Activated naive CD4-positive, alpha-beta T cell treated with Interleukin-2 at 50 U/mL for 16 hours (primary cell): ENCODE data around the gene IL15RA.
A peak's percentile ranks its signal among the peaks of the same experiment; 100 is the strongest.

ENCODE experiments used
- DNase-seq: peaks from one replicate; pipeline ENCODE4 v3.0.0-alpha.2; 2020

IL15RA gene, protein sequence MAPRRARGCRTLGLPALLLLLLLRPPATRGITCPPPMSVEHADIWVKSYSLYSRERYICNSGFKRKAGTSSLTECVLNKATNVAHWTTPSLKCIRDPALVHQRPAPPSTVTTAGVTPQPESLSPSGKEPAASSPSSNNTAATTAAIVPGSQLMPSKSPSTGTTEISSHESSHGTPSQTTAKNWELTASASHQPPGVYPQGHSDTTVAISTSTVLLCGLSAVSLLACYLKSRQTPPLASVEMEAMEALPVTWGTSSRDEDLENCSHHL

DNA sequence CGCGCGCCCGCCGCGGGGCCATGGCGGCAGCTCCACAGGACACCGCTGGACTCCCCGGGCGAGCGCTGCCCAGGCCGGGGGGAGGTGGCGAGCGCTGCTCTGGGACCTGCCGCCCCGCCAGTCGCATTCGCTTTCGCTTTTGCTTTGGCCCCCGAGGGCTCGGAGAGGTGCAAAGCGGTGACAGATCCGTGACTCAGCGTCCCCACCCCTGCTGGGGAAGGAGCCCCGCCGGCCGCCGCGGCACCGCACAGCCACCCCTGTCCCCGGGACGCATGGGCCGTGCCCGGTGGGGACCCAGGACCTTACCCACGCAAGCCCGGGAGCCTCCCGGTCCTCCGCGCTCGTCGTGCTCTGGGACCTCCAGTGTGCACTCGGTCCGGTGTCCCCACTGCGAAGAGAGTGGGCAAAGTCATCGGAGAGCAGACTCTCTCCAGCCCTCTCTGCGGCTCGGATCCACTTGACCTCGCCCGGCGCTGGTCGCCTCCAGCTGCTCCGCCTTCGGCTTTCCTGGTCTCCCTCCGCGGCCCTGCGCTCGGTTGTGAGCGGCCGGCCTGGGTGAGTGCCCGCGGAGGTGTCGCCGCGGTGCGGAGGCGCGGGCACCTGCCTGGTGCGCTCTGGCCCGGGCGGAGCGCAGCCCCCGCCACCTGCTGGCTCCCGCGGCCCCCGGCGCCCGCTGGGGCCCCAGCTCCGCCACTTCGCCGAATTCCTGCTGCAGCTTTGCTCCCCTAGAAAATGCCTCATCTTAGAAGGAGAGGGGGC is at the start of gene IL15RA:
Gene IL15RA, minus strand, starts transcription at position 73 of the 759 bp plus-strand sequence. Its CDS starts 51 bp downstream, at position 22.
- DNase-seq, result peak; percentile 92

DNA sequence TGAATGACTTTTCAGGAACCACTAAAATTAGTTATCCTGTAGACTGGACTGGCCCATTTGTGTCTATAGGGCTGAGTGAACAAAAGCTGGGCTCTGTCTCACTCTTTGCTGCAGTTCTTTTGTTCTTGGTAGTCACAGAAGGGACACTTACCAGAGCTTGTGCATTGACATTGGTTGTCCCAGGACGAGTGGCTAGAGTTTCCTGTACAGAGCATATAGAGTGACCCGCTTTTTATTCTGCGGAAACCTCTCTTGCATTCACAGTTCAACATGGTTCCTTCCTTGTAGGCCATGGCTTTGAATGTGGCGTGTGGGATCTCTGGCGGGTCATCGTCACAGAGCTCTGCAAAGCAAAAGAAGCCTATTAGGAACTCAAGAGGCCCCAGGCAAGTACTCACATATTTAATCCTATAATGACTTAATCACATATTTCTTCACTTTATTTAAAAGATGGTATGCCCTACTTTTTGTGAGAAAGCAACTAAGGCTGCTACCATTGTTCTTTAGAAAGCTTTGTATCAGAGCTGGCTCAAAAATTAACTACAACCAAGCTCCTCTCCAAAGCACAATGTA is 48.4 kb upstream of the IL15RA start:
- DNase-seq, result no peak

DNA sequence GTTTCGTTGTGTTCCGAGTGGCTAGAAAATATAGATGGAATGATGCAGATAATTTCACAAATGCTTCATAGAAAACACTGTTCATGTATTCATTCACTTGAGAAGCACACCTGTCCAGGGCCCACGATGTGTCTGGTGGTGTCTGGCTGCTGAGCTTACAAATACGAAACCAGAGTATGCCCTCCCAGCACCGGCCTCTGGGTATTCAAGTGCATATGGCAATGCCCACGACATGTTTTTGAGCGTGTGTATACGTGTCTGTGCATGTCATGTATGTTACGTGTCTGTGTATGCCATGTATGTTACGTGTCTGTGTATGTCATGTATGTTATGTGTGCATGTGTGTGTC is 47.0 kb upstream of the IL15RA start:
- peak; percentile 1 for DNase-seq

DNA sequence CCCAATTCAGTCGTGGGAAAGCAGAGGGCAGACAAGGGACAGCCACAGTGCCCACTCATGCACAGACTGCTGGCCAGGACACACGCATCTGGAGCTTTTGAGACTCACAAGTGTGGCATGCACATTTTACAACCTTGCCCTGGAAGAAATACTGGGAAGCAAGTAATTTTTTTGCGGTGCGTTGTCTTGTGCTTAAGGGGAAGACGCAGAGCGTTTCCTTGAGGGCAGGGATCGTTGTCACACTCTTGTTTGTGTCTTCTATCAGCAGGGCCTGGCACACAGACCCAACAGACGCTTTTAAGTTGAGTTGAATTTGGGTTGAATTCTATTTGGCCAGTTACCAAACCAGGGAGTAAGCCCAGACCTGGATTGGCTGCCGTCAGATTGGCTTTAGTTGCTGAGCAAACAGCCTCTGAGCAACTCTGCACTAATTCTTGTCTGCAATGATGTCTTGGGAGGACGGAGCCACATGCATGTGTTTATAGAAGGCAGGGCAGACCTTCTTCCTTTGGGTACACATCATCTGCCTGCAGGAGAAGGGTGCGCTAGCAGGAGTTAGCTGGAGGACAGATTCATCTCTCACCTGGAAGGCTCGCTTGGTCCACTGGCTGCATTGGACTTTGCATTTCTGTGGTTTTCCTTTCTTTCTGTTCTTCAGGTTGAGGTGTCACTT is 46.5 kb upstream of the IL15RA start:
- peak; percentile 1 for DNase-seq

DNA sequence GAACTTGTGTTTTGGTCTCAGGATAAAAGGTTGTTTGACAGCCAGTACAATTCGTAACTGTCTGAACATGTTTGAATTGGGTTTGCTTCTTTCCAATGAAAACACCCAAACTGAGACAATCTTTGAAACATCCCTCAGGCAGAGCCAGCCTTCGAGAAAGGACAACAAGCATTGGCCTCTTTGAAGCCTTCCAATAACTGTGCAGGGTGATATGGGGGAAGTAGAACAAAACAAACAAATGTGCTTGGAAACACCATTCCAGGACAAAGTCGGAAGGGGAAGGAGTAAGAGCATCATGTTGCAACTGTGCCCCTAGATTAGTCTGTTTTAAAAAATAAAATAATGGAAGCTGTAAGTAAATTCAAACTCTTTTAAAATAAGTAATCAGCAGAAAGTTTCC is 45.3 kb upstream of the IL15RA start:
- no peak for DNase-seq

DNA sequence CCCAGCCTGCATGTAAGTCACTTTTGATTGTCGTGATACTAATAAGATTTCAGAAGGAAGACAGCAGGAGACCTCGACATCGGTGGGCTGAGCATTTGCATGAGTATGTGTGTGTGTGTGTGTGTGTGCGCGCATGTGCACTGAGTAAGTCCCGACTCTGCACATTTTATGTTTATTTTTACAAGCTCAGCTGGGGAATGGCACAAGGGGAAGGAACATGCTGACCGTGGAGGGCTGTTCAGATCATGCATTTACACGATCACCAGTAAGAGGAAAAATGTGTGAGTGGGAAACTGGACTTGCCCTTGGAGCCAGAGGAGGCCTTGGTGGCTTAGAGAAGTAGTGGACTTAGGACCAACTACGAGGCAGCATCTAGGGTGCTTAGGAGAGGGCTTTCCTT is 43.5 kb upstream of the IL15RA start:
- no peak for DNase-seq

DNA sequence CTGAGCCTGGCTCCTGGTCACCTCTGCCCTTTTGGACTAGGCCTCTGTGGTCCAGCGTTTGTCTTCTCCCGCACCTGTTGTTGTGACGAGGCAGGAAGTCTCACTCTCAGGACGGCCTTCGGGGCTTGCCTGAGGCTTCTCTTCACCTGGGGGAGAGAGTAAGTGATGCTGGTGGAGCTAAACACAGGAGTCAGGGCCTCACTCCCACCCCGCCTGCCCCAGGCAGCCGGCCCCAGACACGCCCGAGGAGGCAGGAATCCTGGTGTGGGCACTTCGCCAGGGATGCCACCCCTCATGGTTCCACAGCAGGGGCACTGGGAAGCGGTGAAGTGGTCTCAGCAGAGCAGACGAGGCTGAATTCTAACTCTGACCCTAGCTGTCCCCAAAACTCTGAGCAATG is 42.5 kb upstream of the IL15RA start:
- no peak for DNase-seq

DNA sequence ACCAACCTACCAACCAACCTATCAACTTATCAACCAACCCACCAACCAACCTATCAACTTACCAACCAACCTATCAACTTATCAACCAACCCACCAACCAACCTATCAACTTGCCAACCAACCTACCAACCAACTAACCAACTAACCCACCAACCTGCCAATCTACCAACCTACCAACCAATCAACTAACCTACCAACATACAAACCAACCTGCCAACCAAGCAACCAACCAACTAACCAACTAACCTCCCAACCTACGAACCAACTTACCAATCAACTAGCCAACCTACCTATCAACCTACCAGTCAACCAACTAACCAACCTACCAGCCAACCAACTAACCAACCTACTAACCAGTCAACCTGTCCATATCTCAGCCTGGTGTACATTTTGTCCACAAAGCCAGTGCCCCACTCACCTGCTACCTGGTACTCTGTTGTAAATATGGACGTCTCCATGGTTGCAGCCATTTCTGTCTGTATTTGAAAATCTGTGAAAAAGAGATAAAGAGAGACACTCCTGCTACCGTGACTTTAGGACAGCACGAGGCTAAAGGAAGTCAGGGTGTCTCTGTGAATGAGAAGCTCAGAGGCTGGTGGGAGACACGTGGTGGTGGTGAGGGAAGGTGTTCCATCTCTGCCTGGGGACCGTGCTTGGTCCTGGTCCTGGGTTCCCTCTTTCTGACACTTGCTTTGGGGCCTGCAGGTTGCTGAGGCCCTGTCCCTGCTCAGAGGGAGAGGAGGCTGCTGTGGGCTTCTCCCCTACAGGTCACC is 41.9 kb upstream of the IL15RA start:
- no peak for DNase-seq

DNA sequence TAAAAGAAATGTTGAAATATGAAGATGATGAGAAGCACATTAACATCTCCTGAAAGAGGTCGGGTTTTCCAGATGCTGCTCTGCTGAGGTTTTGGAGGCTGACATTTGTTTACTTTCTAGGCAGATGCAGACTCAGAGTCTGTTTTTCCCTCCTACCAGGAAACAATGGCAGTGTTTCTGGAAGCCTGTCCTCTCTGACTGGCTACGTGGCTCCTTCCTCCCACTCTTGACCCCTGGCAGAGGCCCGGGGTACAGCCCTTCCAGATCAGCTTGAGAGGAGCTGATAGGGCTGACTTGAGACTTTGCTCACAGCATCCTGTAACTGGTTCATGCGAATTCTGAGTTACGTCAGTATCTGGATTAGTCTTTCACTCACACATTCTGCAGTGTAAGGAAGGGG is 41.1 kb upstream of the IL15RA start:
- DNase-seq, result no peak

DNA sequence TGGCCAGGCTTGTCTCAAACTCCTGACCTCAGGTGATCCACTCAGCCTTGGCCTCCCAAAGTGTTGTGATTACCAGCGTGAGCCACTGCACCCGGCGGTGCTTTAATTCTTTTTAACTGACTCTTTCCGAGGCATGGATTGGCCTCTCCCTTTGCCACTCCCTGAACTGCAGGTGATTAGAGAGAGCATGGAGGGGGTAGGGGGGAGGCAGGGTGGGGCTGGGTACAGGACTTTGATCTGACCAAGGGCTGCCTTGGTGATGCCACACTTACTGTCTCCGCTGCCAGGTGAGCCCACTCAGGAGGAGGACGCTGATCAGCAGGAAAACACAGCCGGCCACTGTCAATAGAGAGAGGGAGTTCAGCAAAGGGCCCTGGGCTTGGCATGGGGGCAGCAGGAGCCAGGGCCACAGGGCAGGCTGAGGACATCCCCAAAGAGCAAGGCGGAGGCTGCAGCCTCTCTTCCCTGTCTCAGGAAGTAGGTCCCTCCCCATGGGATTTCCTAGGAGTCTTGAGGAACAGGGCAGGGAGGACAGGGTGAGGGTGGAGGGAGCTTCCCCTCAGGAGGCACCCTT is 40.5 kb upstream of the IL15RA start:
- DNase-seq, result no peak

DNA sequence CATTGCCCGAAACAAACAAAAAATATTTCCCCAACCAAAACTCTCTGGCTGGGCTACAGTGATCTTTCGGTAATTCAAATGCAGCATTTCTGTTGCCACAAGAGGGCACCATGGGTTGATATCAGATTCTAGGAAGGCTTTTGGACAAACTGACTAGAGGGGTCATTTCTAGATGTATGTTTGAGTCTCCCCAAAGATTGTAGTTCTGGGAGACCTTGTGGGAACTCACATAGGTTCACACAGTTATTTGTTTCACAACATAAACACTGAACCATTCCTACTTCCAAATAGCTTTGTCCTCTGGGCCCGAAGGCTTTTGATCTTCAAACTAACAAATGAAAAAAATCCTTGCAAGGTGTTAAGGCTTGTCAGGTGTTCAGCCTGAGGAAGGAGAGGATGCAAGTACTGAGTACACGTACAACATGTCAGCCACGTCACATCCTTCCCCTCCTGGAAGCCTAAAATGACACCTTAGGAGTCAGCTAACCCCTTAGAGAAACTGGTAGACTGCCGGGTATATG is 37.0 kb upstream of the IL15RA start:
- peak; percentile 52 for DNase-seq

DNA sequence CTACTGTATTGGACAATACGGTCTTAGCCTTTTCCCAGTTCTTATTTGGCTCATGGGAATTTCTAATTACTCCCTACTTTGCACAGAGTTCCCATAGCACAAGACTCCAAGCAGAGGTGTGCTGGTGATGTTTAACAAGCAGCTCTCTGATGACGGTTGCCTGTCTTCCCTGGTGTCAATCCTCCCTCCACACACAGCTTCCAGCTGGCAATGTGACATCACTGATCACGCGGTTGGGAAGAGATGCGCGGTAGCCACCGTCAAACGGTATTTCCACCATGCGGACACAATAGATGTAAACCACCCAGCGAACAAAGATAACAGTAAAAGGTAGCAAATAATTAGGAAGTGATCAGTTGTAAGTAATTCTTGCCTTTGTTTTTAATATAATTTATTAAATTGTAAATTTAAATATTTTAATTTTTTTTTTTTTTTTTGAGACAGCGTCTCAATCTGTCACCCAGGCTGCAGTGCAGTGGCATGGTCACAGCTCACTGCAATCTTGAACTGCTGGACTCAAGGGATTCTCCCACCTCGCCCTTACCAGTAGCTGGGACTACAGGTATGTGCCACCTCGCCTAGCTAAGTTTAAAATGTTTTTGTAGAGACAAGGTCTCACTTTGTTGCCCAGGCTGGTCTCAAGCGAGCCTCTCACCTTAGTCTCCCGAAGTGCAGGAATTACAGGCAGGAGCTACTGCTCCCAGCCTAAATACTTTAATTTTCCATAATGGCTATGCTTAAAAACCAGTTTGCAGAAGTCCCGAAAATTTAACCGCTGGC is 36.3 kb upstream of the IL15RA start:
- DNase-seq, result no peak

DNA sequence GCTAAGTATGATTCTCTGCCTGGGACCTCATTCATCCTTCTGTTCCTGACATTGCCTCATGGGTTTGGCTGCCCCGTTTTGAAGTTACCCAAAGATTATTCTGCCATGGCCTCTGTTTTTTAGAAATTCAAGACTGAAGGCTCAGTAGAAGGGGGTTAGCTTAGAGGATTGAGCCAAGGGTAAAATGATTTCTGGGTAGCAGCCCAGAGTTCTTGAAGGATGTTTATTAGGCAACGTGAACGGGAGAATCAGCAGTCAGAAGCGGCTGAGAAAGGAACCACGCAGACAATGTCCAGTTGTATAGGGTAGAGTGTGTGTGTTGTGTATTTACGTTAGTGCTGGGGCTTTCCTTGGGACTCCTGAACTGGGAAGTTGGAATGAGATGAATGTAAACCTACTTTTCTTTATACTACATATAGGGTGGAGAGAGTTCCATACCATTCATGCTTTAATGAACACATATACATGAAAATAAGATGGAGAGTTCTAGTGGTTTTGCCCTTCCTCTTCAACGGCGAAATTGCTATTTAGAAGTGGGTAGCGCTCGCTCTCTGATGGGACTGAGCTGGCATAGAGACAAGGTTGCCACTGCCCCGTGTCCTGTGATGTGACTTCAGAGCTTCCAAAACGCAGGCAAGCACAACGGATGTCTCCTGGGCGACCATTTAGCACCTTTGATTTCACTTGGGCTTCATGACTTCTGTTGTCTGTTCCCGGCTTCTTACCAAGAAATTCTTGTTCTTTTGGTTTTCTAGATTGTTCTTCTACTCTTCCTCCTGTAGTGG is 35.0 kb upstream of the IL15RA start:
- no peak for DNase-seq

DNA sequence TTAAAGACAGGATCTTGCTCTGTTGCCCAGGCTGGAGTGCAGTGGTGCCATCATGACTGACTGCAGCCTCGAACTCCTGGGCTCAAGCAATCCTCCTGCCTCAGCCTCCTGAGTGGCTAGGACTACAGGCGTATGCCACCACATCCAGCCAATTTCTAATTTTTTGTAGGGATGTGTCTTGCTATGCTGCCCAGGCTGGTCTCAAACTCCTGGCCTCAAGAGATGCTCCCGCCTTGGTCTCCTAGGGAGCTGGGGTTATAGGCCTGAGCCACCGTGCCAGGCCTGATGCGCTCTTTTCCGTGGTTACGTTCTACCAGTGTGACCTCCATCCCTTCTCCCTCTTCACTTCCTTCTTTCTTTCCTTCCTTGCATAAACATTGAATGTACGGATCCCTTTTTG is 34.2 kb upstream of the IL15RA start:
- no peak for DNase-seq

DNA sequence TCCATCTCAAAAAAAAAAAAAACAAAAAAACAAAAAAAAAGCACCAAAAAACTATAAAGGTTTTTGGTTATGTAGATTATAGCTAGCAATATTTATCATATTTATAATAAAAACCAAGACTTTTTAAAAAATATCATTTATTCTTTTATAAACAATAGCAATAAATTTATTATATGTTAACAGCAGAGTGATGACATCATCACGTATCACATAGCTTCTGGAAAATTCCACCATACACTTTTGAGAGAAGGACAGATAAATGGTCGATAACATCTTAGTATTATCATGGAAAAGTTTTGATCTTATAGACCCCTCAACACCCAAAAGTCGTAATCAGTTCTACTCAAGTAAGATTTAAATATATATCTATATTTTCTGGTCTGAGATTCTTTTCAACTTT is 33.2 kb upstream of the IL15RA start:
- no peak for DNase-seq

DNA sequence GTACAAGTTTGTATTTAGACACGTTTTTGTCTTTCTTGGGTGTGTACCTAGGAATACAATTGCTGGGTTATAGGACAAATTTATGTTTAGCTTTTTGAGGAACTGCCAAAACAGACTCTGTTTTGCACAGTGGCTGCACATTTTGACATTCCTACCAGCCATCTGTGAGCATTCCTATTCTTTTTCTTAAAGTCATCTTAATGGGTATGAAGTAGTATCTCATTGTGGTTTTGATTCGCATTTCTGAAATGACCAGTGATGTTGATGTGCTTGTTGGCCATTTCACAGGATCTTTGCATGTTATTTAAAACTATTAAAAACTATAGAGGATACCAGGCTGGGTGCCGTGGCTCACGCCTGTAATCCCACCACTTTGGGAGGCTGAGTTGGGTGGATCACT is 32.6 kb upstream of the IL15RA start:
- DNase-seq, result no peak

DNA sequence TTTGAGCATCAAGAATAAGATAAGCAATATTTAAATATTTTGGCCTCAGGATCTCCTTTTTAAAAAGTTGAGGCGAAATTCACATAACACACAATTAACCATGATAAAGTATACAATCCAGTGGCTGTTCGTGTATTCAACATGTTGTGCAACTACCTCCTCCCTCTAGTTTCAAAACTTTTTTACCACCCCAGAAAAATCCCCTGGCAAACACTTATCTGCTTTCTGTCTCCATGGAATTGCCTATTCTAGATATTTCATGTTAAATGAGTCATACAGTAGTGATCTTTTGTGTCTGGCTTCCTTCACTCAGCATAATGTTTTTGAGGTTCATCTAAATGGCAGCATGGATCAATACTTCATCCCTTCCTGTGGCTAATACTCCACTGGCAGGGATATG is 31.8 kb upstream of the IL15RA start:
- DNase-seq, result no peak

DNA sequence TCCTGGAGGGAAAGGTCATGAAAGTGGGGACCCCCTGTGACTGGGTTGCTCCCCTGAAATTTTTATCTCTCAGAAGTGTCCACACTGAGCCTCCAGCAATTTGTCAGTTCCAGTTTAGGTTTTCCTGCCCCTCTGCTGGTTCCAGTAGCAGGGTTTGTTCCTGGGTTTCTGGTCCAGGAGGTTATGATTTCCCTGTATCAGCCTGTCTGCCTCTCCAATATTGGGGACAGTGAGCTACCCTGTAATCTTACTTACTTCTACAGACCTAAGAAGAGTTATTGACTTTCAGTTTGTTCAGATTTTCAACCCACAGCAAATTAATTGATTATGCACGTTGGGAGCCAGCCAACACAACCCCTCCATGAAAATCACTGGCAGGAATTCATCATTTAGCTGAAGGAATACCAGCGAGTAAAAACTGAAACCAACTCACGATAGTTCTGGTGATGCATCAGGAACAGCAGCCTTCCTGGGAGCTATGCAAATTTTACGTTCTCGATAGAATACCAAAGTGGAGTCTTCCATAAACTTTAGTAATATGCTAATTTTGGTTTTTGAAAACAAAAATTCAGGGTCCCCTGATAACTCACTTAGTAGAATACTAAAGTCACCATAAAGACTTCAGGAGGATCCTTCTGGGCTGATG is 31.3 kb upstream of the IL15RA start:
- DNase-seq, result no peak

DNA sequence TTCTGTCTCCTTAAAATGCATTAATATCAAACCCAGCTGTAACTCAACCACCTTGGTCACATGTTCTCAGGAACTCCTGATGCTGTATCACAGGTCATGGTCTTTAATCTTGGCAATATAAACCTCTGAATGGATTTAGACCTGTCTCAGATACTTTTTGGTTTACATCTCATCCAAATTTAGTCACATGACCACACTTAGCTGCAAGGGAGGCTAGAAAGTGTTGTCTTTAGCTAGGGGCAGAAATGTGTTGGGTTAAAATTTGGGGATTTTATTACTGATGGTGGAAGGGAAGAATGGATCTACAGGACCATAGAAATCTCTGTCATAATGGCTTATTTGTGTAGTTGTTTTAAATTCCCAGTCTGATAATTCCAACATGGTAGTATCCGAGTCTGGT is 29.6 kb upstream of the IL15RA start:
- no peak for DNase-seq

DNA sequence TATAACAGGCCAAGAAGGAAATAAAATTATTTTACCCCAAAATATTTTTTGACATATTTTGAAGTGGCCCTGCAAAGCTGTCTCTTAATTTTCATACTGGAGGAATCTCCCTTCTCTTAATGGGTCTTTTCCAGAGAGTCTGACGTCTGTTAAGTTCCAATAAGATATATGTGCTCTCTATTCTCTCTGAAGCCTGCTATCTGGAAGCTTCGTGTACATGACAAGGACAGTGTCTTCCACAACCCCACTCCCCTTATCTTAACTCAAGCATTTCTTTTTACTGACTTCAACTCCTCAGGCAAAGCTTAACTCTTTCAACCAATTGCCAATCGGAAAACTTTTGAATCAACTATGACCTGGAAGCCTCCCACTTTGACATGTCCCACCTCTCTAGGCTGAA is 29.2 kb upstream of the IL15RA start:
- no peak for DNase-seq
